Keratinocyte (primary cell): Measurements from ENCODE around the gene LRRC17. TPM values are rescaled to one million over a fixed set of nuclear protein-coding genes. Genes with fewer than 3 reads are reported as not detected.

ENCODE experiments used
- DNase-seq: peaks from one replicate; pipeline ENCODE4 v3.0.0-alpha.2; 2011; ENCODE audit warnings: low read depth, missing footprints, low spot score
- FAIRE-seq: peaks from 2 replicates; lab custom pipeline; 2011; peaks lifted over from hg19 to GRCh38; lab: Jason Lieb, UNC
- H2AFZ ChIP-seq: 2 replicates; pipeline ENCODE4 v1.6.0; 2012; ENCODE audit warnings: low read length, control low read depth, inconsistent platforms; ENCODE audit not compliant: control insufficient read depth
- H3K27ac ChIP-seq: 2 replicates; pipeline ENCODE4 v1.5.1; 2011; ENCODE audit warnings: low read length; ENCODE audit not compliant: control insufficient read depth, insufficient read depth
- H3K27me3 ChIP-seq: 3 replicates; pipeline ENCODE4 v1.6.0; 2011; ENCODE audit warnings: low read length; ENCODE audit not compliant: control insufficient read depth, insufficient read depth; ENCODE audit errors: extremely low read depth
- H3K36me3 ChIP-seq, 2 experiments: 2 replicates in 1 of 2; 3 replicates in 1 of 2; pipeline ENCODE4 v1.5.1; 2011; ENCODE audit warnings: low read length in 2 of 2, mild to moderate bottlenecking in 1 of 2; ENCODE audit not compliant: control insufficient read depth in 2 of 2, insufficient read depth in 2 of 2; ENCODE audit errors: extremely low read depth in 1 of 2
- H3K4me1 ChIP-seq: 3 replicates; pipeline ENCODE4 v1.5.1; 2011; ENCODE audit warnings: low read length; ENCODE audit not compliant: control insufficient read depth, insufficient read depth; ENCODE audit errors: extremely low read depth
- H3K4me2 ChIP-seq: 3 replicates; pipeline ENCODE4 v1.6.0; 2011; ENCODE audit warnings: low read depth, low read length; ENCODE audit not compliant: control insufficient read depth, insufficient read depth; ENCODE audit errors: extremely low read depth
- H3K4me3 ChIP-seq, 3 experiments: fragments of 200-600 bp in 1 of 3; sonication (generic) in 1 of 3; 2 replicates in 2 of 3; 3 replicates in 1 of 3; pipeline ENCODE4 v1.5.1; 2011 to 2016; ENCODE audit warnings: low read length in 3 of 3, mild to moderate bottlenecking in 3 of 3, control low read depth in 2 of 3, inconsistent platforms in 1 of 3, low read depth in 1 of 3, mixed read lengths in 1 of 3, mixed run types in 1 of 3, moderate library complexity in 1 of 3; ENCODE audit not compliant: control insufficient read depth in 2 of 3, insufficient read depth in 2 of 3; ENCODE audit errors: extremely low read depth in 1 of 3
- H3K79me2 ChIP-seq: 2 replicates; pipeline ENCODE4 v1.6.0; 2012; ENCODE audit warnings: low read length; ENCODE audit not compliant: control insufficient read depth, insufficient read depth
- H3K9ac ChIP-seq: 3 replicates; pipeline ENCODE4 v1.6.0; 2011; ENCODE audit warnings: low read length; ENCODE audit not compliant: control insufficient read depth, insufficient read depth; ENCODE audit errors: extremely low read depth
- H3K9me1 ChIP-seq: 3 replicates; pipeline ENCODE4 v1.6.0; 2011; ENCODE audit warnings: low read length; ENCODE audit not compliant: control insufficient read depth, insufficient read depth; ENCODE audit errors: extremely low read depth
- H3K9me3 ChIP-seq: 2 replicates; pipeline ENCODE4 v1.5.1; 2012; ENCODE audit warnings: low read depth, low read length; ENCODE audit not compliant: control insufficient read depth
- H4K20me1 ChIP-seq: 3 replicates; pipeline ENCODE4 v1.6.0; 2011; ENCODE audit warnings: low read length; ENCODE audit not compliant: control insufficient read depth, insufficient read depth; ENCODE audit errors: extremely low read depth
- EZH2 ChIP-seq: IDR thresholded peaks from one replicate; pipeline ENCODE4 v1.6.1; 2012; ENCODE audit warnings: inconsistent platforms, mild to moderate bottlenecking, low read length, moderate library complexity
- dilution Hi-C: fragments of 300-500 bp; cut with MboI; formaldehyde crosslinking; loops from one replicate; pipeline ENCODE4 v1.7.0; 2020; ENCODE audit warnings: low sequenced_read_pairs; ENCODE audit not compliant: extremely low pct_ligation_motif_present
- polyA plus RNA-seq, 5 experiments: library from polyadenylated mRNA; depleted of rRNA in 3 of 5; stranded (reverse) in 3 of 5; stranded (forward) in 1 of 5; unstranded in 1 of 5; fragments of >200 nt; gene quantifications; 1 replicate in 1 of 5; 2 replicates in 3 of 5; 3 replicates in 1 of 5; pipeline versions ENCODE4 v1.2.1 to v1.2.3, GENCODE V29; 2011 to 2012; ENCODE audit warnings: missing spikeins in 2 of 5, low read depth in 1 of 5, low replicate concordance in 1 of 5
- TF ChIP-seq, protein P1 (sequence below), 3 experiments: IDR thresholded peaks in 1 of 3; conservative IDR thresholded peaks in 1 of 3; optimal IDR thresholded peaks in 1 of 3; 2 replicates in 2 of 3; 3 replicates in 1 of 3; pipeline versions ENCODE3 to v1.5.1; 2011; ENCODE audit warnings: low read length in 3 of 3, mild to moderate bottlenecking in 3 of 3, moderate library complexity in 2 of 3, control low read depth in 1 of 3, inconsistent platforms in 1 of 3; ENCODE audit not compliant: insufficient read depth in 2 of 3; ENCODE audit errors: extremely low read depth in 1 of 3

LRRC17 gene
- polyA plus RNA-seq, 1 donor (not counting 4 experiments of a cell fraction or from before 2014, with no cell fraction given): 0.20 TPM

DNA sequence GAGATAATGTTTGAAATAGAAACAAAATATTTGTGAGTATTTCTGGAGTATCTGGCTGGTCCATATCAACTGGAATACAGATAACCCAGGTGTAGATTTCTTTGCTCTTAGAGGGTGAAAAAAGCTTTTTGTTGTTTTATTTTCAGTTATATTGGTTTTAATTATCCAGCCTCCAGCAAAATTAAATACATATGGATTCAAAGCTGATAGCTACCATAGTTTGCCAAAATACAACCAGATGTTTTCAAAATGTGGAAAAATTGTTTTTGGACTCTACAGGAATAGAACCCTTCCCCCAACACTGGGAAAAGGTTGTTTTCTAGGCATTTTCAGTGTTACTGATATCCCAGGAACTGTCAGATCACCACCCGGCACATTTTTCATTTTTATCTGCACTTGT is 30.1 kb downstream of the LRRC17 start:
- H4K20me1 ChIP-seq: no peaks in the 10 kb centered on the region
- H3K9ac ChIP-seq: no peak overlapping the region
- H3K27me3 ChIP-seq: no peaks in the 10 kb centered on the region
- no peak overlapping the region for H3K4me2 ChIP-seq
- no peak for TF ChIP-seq EZH2
- TF ChIP-seq, protein P1, sequence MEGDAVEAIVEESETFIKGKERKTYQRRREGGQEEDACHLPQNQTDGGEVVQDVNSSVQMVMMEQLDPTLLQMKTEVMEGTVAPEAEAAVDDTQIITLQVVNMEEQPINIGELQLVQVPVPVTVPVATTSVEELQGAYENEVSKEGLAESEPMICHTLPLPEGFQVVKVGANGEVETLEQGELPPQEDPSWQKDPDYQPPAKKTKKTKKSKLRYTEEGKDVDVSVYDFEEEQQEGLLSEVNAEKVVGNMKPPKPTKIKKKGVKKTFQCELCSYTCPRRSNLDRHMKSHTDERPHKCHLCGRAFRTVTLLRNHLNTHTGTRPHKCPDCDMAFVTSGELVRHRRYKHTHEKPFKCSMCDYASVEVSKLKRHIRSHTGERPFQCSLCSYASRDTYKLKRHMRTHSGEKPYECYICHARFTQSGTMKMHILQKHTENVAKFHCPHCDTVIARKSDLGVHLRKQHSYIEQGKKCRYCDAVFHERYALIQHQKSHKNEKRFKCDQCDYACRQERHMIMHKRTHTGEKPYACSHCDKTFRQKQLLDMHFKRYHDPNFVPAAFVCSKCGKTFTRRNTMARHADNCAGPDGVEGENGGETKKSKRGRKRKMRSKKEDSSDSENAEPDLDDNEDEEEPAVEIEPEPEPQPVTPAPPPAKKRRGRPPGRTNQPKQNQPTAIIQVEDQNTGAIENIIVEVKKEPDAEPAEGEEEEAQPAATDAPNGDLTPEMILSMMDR (optimal IDR thresholded peaks at IDR 0.05 in 1 of 3, IDR thresholded peaks at IDR 0.05 in 1 of 3, conservative IDR thresholded peaks at IDR 0.05 in 1 of 3; ENCODE audit: extremely low read depth in 1 of 3, insufficient read depth in 2 of 3, low read length in 3 of 3): no peak
- no peak overlapping the region for H3K4me3 ChIP-seq
- no peaks in the 10 kb centered on the region for H3K36me3 ChIP-seq
- H3K4me1 ChIP-seq: no peaks in the 10 kb centered on the region
- FAIRE-seq: no peak
- dilution Hi-C loops: no loop called here
- H3K27ac ChIP-seq: no peak overlapping the region
- no peaks in the 10 kb centered on the region for H3K9me1 ChIP-seq
- H3K79me2 ChIP-seq: no peaks in the 10 kb centered on the region
- DNase-seq: no peak
- no peak overlapping the region for H2AFZ ChIP-seq
- H3K9me3 ChIP-seq: no peaks in the 10 kb centered on the region

DNA sequence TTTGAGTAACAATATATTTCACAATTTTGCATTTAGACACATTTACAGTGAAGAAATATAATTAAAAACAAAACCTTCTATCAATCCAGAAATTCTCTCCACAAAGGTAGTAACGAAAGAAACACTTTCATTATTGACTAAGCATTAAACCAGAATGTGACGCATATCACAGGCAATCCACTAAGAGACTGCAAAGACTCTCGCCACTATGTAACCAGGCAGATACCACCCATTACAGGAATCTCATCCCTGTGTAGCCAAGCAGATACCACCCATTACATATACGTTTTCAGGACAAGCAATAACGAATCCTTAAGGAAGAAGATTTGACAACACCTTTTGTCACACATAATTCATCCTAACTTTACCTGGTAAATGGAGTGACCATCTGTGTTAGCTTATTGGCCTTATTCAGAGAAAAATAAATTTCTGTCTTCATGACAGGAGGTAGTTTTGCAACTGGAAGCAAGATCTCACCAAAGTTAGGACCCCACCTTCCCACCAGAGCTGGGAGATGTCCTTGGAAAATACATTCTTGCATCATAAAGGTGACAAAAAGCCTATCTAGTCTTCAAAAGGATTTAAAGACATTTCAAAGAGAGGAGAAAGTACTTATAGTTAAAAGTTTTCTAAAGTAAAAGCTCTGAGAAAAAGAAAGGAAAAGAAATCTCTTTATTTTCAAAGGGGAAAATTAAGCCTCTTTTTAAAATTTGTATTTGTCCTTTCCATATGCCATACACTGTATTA is 30.8 kb downstream of the LRRC17 start:
- H2AFZ ChIP-seq: no peak overlapping the region
- dilution Hi-C loops: no loop called here
- H4K20me1 ChIP-seq: no peaks in the 10 kb centered on the region
- no peaks in the 10 kb centered on the region for H3K27me3 ChIP-seq
- H3K4me1 ChIP-seq: no peaks in the 10 kb centered on the region
- no peak overlapping the region for H3K4me2 ChIP-seq
- FAIRE-seq (no peak), DNase-seq (no peak)
- TF ChIP-seq EZH2: no peak
- TF ChIP-seq, protein P1 (optimal IDR thresholded peaks at IDR 0.05 in 1 of 3, IDR thresholded peaks at IDR 0.05 in 1 of 3, conservative IDR thresholded peaks at IDR 0.05 in 1 of 3; ENCODE audit: extremely low read depth in 1 of 3, insufficient read depth in 2 of 3, low read length in 3 of 3): no peak
- H3K79me2 ChIP-seq: no peaks in the 10 kb centered on the region
- no peaks in the 10 kb centered on the region for H3K9me3 ChIP-seq
- H3K9ac ChIP-seq: no peak overlapping the region
- H3K27ac ChIP-seq: no peak overlapping the region
- H3K4me3 ChIP-seq: no peak overlapping the region
- H3K36me3 ChIP-seq: no peaks in the 10 kb centered on the region
- no peaks in the 10 kb centered on the region for H3K9me1 ChIP-seq
